Transverse colon (tissue), 4 donors: ENCODE results near the gene NANP. TPM values are rescaled to one million over a fixed set of nuclear protein-coding genes. Genes with fewer than 3 reads are reported as not detected.
"Not testable (repeated sequence)": the region's sequence is repeated elsewhere in the genome, so short reads cannot be mapped to it uniquely, and the experiment has no call there.

ENCODE experiments used
- DNase-seq: peaks from one replicate; pipeline ENCODE4 v3.0.0-alpha.2; 2019
- H3K27ac ChIP-seq, 4 donors: fragments of 200-600 bp; sonication (generic); 2 replicates each; pipeline ENCODE4 v1.5.1; 2016 to 2018; ENCODE audit warnings: inconsistent platforms in 4 of 4
- H3K27me3 ChIP-seq: fragments of 200-600 bp; sonication (generic); 2 replicates; pipeline ENCODE4 v1.5.1; 2017; ENCODE audit warnings: inconsistent platforms
- H3K36me3 ChIP-seq, 4 donors: fragments of 200-600 bp; sonication (generic); 2 replicates each; pipeline ENCODE4 v1.5.1; 2017 to 2019; ENCODE audit warnings: inconsistent platforms in 4 of 4
- H3K4me1 ChIP-seq, 4 donors: fragments of 200-600 bp; sonication (generic); 2 replicates each; pipeline ENCODE4 v1.5.1; 2017 to 2020; ENCODE audit warnings: inconsistent platforms in 4 of 4
- H3K4me3 ChIP-seq, 4 donors: fragments of 200-600 bp; sonication (generic); 1 replicate in 1 of 4; 2 replicates in 3 of 4; pipeline versions ENCODE4 v1.5.1 to v1.6.1; 2017 to 2019; ENCODE audit warnings: inconsistent platforms in 4 of 4
- H3K9me3 ChIP-seq, 2 donors: fragments of 200-600 bp; sonication (generic); 2 replicates each; pipeline ENCODE4 v1.5.1; 2017 to 2019; ENCODE audit warnings: inconsistent platforms in 2 of 2
- CTCF ChIP-seq, 5 experiments: fragments of 200-600 bp in 3 of 5; fragments of 450-650 bp in 2 of 5; sonication (generic) in 3 of 5; IDR thresholded peaks; 1 replicate in 2 of 5; 2 replicates in 3 of 5; pipeline ENCODE4 v1.5.1; 2016 to 2017; ENCODE audit warnings: antibody characterized with exemption in 5 of 5, inconsistent platforms in 3 of 5, mild to moderate bottlenecking in 2 of 5, moderate library complexity in 1 of 5
- EP300 ChIP-seq: sonication (generic); formaldehyde crosslinking; IDR thresholded peaks from one replicate; pipeline ENCODE4 v1.6.1; 2017; ENCODE audit warnings: antibody characterized with exemption, low read depth
- POLR2A ChIP-seq: fragments of 450-650 bp; IDR thresholded peaks from one replicate; pipeline ENCODE4 v1.6.1; 2016; ENCODE audit warnings: antibody characterized with exemption, mild to moderate bottlenecking, moderate library complexity
- POLR2AphosphoS5 ChIP-seq, 3 donors: sonication (generic); formaldehyde crosslinking; IDR thresholded peaks; one replicate each; pipeline ENCODE4 v1.6.1; 2016; ENCODE audit warnings: antibody characterized with exemption in 3 of 3
- WGBS, 2 donors: methylation state at CpG; one replicate each; pipeline ENCODE4 v1.1.5; 2018; ENCODE audit warnings: low coverage in 1 of 2; 5-methylcytosine and 5-hydroxymethylcytosine counted together
- in situ Hi-C, 4 donors: fragments of 200-750 bp; cut with MboI; loops; one replicate each; pipeline versions ENCODE4 v1.15.0 to v1.15.1; 2017; ENCODE audit warnings: low sequenced_read_pairs in 3 of 4, low pct_ligation_motif_present in 1 of 4, low pct_unique_long_range_greater_than_20kb in 1 of 4
- intact Hi-C: fragments of 100-400 bp; cut with DNase I; formaldehyde crosslinking; loops from one replicate; pipeline ENCODE4 v1.15.1; 2023; ENCODE audit warnings: low total_unique reads
- total RNA-seq, 4 donors: library from RNA; depleted of rRNA; stranded (reverse); fragments of >200 nt; gene quantifications; one replicate each; pipeline ENCODE4 v1.1.0, GENCODE V29; 2016

Gene NANP
- total RNA-seq, 4 donors from 2014 or later: 1.4 to 7.1 (median 3.4) TPM

DNA sequence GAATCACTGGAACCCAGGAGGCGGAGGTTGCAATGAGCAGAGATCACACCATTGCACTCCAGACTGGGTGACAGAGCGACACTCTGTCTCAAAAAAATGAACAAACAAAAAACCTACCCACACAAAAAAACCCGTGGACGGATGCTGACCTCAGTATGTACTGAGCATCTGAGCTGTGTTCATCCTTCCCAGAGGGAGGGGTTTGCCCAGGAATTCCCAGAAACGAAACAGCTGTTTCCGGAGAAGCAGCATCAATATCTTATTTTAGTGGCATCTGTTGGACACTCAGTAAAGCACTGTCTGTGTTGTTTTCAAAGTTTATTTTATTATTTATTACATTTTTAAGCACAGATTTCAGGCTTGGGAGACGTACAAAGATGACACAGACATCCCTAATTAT lies 18.7 kb downstream of the NANP start:
- Histone ChIP-seq H3K27ac (no peak overlapping the region), H3K36me3 (no peaks in the 10 kb centered on the region), H3K4me3 (no peak overlapping the region), H3K4me1 (no peaks in the 10 kb centered on the region), H3K9me3 (no peaks in the 10 kb centered on the region), H3K27me3 (no peaks in the 10 kb centered on the region)
- DNase-seq: no peak
- intact Hi-C loops (no loop called here), in situ Hi-C loops (no loop called here)
- 73 to 75% methylated on average over 4 to 7 of the region's 7 CpGs for WGBS, 2 donors
- TF ChIP-seq POLR2A (no peak), EP300 (no peak), CTCF (IDR thresholded peaks at IDR 0.05) (no peak), POLR2AphosphoS5 (IDR thresholded peaks at IDR 0.05) (no peak)

DNA sequence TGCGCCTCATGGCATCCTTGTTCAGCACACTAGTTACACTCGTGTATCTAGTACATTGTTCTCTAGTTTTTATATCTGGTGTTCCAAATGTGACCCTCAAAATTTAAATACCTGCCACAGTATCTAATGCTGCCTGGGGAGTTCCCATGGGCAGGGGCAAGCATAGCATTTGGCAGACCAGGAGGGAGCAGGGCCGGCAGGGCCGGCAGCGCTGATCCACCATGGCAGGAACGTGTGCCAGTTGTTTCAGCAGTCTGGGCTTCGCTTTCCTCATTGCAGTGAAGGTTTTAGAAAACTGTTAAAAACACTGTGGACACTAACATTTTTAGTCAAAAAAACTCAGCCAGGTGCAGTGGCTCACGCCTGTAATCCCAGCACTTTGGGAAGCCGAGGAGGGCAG lies 19.2 kb downstream of the NANP start:
- no peak overlapping the region for H3K4me3 ChIP-seq
- H3K27ac ChIP-seq: no peak overlapping the region
- H3K4me1 ChIP-seq: no peaks in the 10 kb centered on the region
- WGBS, 2 donors: 84 to 87% methylated on average over 3 to 9 of the region's 9 CpGs
- H3K27me3 ChIP-seq: no peaks in the 10 kb centered on the region
- no peaks in the 10 kb centered on the region for H3K9me3 ChIP-seq
- TF ChIP-seq POLR2A (no peak), POLR2AphosphoS5 (IDR thresholded peaks at IDR 0.05) (no peak), CTCF (IDR thresholded peaks at IDR 0.05) (no peak), EP300 (no peak)
- intact Hi-C loops: no loop called here
- H3K36me3 ChIP-seq: no peaks in the 10 kb centered on the region
- no peak for DNase-seq
- in situ Hi-C loops: no loop called here

- H3K36me3 ChIP-seq, H3K27me3 ChIP-seq, intact Hi-C loops, in situ Hi-C loops, DNase-seq, H3K9me3 ChIP-seq, H3K4me3 ChIP-seq, H3K4me1 ChIP-seq, H3K27ac ChIP-seq: not testable (repeated sequence)
- WGBS, 2 donors: 91% methylated on average over 5 of the region's 9 CpGs; no CpG with 5 or more reads in 1 of the 2 donors
Measured at GRCh38 chr20:25602914-25603309, 20.9 kb downstream of the NANP start.

GRCh38 chr20:25602191-25602913 lies 21.5 kb downstream of the NANP start:
- intact Hi-C loops, DNase-seq, H3K27ac ChIP-seq, H3K4me1 ChIP-seq, H3K9me3 ChIP-seq, H3K27me3 ChIP-seq, H3K4me3 ChIP-seq, in situ Hi-C loops, H3K36me3 ChIP-seq: not testable (repeated sequence)
- WGBS, 2 donors: 81 to 96% methylated on average over 7 to 28 of the region's 39 CpGs

GRCh38 chr20:25601659-25602058 lies 22.2 kb downstream of the NANP start:
- Histone ChIP-seq H3K9me3 (no peaks in the 10 kb centered on the region), H3K4me1 (no peaks in the 10 kb centered on the region), H3K36me3 (no peaks in the 10 kb centered on the region), H3K4me3 (no peak overlapping the region), H3K27me3 (no peaks in the 10 kb centered on the region), H3K27ac (no peak overlapping the region)
- DNase-seq: no peak
- in situ Hi-C loops: no loop called here
- intact Hi-C loops: no loop called here
- TF ChIP-seq POLR2AphosphoS5 (IDR thresholded peaks at IDR 0.05) (no peak), POLR2A (no peak), EP300 (no peak)
- WGBS, 2 donors: 76 to 86% methylated on average over 2 of the region's 2 CpGs
